ENCODE data around the gene DCPS.
A peak's percentile ranks its signal among the peaks of the same experiment; 100 is the strongest.

Gene DCPS

GRCh38 chr11:126281245-126281644, 22.6 kb upstream of the DCPS start:
- DNase-seq (ENCODE audit: low read depth): no peak
- no peak for TF ChIP-seq MYC (IDR thresholded peaks at IDR 0.05; ENCODE audit: low read depth, low read length)
- TF ChIP-seq MAX (IDR thresholded peaks at IDR 0.05; ENCODE audit: low read depth, low read length): no peak
- TF ChIP-seq POLR2A (IDR thresholded peaks at IDR 0.05; ENCODE audit: extremely low read depth, insufficient read length): no peak
- TF ChIP-seq CTCF (IDR thresholded peaks at IDR 0.05; ENCODE audit: low read depth, low read length): no peak
- no peak overlapping the region for H3K4me3 ChIP-seq (ENCODE audit: low read depth, low read length)

GRCh38 chr11:126281666-126282175, 22.1 kb upstream of the DCPS start:
- no peak for TF ChIP-seq MAX (IDR thresholded peaks at IDR 0.05; ENCODE audit: low read depth, low read length)
- TF ChIP-seq MYC (IDR thresholded peaks at IDR 0.05; ENCODE audit: low read depth, low read length): no peak
- TF ChIP-seq CTCF (IDR thresholded peaks at IDR 0.05; ENCODE audit: low read depth, low read length): no peak
- TF ChIP-seq POLR2A (IDR thresholded peaks at IDR 0.05; ENCODE audit: extremely low read depth, insufficient read length): no peak
- DNase-seq (ENCODE audit: low read depth): no peak
- H3K4me3 ChIP-seq (ENCODE audit: low read depth, low read length): no peak overlapping the region

- TF ChIP-seq CTCF (IDR thresholded peaks at IDR 0.05; ENCODE audit: low read depth, low read length) (no peak), MAX (IDR thresholded peaks at IDR 0.05; ENCODE audit: low read depth, low read length) (no peak), MYC (IDR thresholded peaks at IDR 0.05; ENCODE audit: low read depth, low read length) (no peak), POLR2A (IDR thresholded peaks at IDR 0.05; ENCODE audit: extremely low read depth, insufficient read length) (no peak)
- H3K4me3 ChIP-seq (ENCODE audit: low read depth, low read length): no peak overlapping the region
- DNase-seq (ENCODE audit: low read depth): no peak
Observed at GRCh38 chr11:126282361-126282735, 21.5 kb upstream of the DCPS start.

GRCh38 chr11:126282736-126283591, 20.9 kb upstream of the DCPS start, which contains the start of gene TIRAP:
Gene TIRAP (plus strand): TSS chr11:126283093. CDS start chr11:126290895, 7,802 bp downstream.
- DNase-seq (ENCODE audit: low read depth): peak; percentile 72
- H3K4me3 ChIP-seq (ENCODE audit: low read depth, low read length): peak within 1 kb of the TSS; percentile 67
- TF ChIP-seq POLR2A (IDR thresholded peaks at IDR 0.05; ENCODE audit: extremely low read depth, insufficient read length): peak; percentile 23
- TF ChIP-seq MYC (IDR thresholded peaks at IDR 0.05; ENCODE audit: low read depth, low read length): no peak
- TF ChIP-seq CTCF (IDR thresholded peaks at IDR 0.05; ENCODE audit: low read depth, low read length): no peak
- TF ChIP-seq MAX (IDR thresholded peaks at IDR 0.05; ENCODE audit: low read depth, low read length): no peak

- TF ChIP-seq MAX (IDR thresholded peaks at IDR 0.05; ENCODE audit: low read depth, low read length): no peak
- TF ChIP-seq CTCF (IDR thresholded peaks at IDR 0.05; ENCODE audit: low read depth, low read length): no peak
- TF ChIP-seq POLR2A (IDR thresholded peaks at IDR 0.05; ENCODE audit: extremely low read depth, insufficient read length): no peak
- no peak for TF ChIP-seq MYC (IDR thresholded peaks at IDR 0.05; ENCODE audit: low read depth, low read length)
- DNase-seq (ENCODE audit: low read depth): peak; percentile 75
- H3K4me3 ChIP-seq (ENCODE audit: low read depth, low read length): no peak overlapping the region
Observed at GRCh38 chr11:126284829-126285228, 19.0 kb upstream of the DCPS start.
